Transverse colon (tissue), 4 donors: ENCODE results near the gene TSC22D3. TPM values are rescaled to one million over a fixed set of nuclear protein-coding genes. Genes with fewer than 3 reads are reported as not detected.
"Not testable (repeated sequence)": the region's sequence is repeated elsewhere in the genome, so short reads cannot be mapped to it uniquely, and the experiment has no call there.

Experiments used
- DNase-seq: peaks from one replicate; pipeline ENCODE4 v3.0.0-alpha.2; 2019
- H3K27ac ChIP-seq, 4 donors: fragments of 200-600 bp; sonication (generic); 2 replicates each; pipeline ENCODE4 v1.5.1; 2016 to 2018; ENCODE audit warnings: inconsistent platforms in 4 of 4
- H3K27me3 ChIP-seq: fragments of 200-600 bp; sonication (generic); 2 replicates; pipeline ENCODE4 v1.5.1; 2017; ENCODE audit warnings: inconsistent platforms
- H3K36me3 ChIP-seq, 4 donors: fragments of 200-600 bp; sonication (generic); 2 replicates each; pipeline ENCODE4 v1.5.1; 2017 to 2019; ENCODE audit warnings: inconsistent platforms in 4 of 4
- H3K4me1 ChIP-seq, 4 donors: fragments of 200-600 bp; sonication (generic); 2 replicates each; pipeline ENCODE4 v1.5.1; 2017 to 2020; ENCODE audit warnings: inconsistent platforms in 4 of 4
- H3K4me3 ChIP-seq, 4 donors: fragments of 200-600 bp; sonication (generic); 1 replicate in 1 of 4; 2 replicates in 3 of 4; pipeline versions ENCODE4 v1.5.1 to v1.6.1; 2017 to 2019; ENCODE audit warnings: inconsistent platforms in 4 of 4
- H3K9me3 ChIP-seq, 2 donors: fragments of 200-600 bp; sonication (generic); 2 replicates each; pipeline ENCODE4 v1.5.1; 2017 to 2019; ENCODE audit warnings: inconsistent platforms in 2 of 2
- EP300 ChIP-seq: sonication (generic); formaldehyde crosslinking; IDR thresholded peaks from one replicate; pipeline ENCODE4 v1.6.1; 2017; ENCODE audit warnings: antibody characterized with exemption, low read depth
- POLR2A ChIP-seq: fragments of 450-650 bp; IDR thresholded peaks from one replicate; pipeline ENCODE4 v1.6.1; 2016; ENCODE audit warnings: antibody characterized with exemption, mild to moderate bottlenecking, moderate library complexity
- POLR2AphosphoS5 ChIP-seq, 3 donors: sonication (generic); formaldehyde crosslinking; IDR thresholded peaks; one replicate each; pipeline ENCODE4 v1.6.1; 2016; ENCODE audit warnings: antibody characterized with exemption in 3 of 3
- WGBS, 2 donors: methylation state at CpG; one replicate each; pipeline ENCODE4 v1.1.5; 2018; ENCODE audit warnings: low coverage in 1 of 2; 5-methylcytosine and 5-hydroxymethylcytosine counted together
- in situ Hi-C, 4 donors: fragments of 200-750 bp; cut with MboI; loops; one replicate each; pipeline versions ENCODE4 v1.15.0 to v1.15.1; 2017; ENCODE audit warnings: low sequenced_read_pairs in 3 of 4, low pct_ligation_motif_present in 1 of 4, low pct_unique_long_range_greater_than_20kb in 1 of 4
- intact Hi-C: fragments of 100-400 bp; cut with DNase I; formaldehyde crosslinking; loops from one replicate; pipeline ENCODE4 v1.15.1; 2023; ENCODE audit warnings: low total_unique reads
- total RNA-seq, 4 donors: library from RNA; depleted of rRNA; stranded (reverse); fragments of >200 nt; gene quantifications; one replicate each; pipeline ENCODE4 v1.1.0, GENCODE V29; 2016
- TF ChIP-seq, protein P1 (sequence below), 5 experiments: fragments of 200-600 bp in 3 of 5; fragments of 450-650 bp in 2 of 5; sonication (generic) in 3 of 5; IDR thresholded peaks; 1 replicate in 2 of 5; 2 replicates in 3 of 5; pipeline ENCODE4 v1.5.1; 2016 to 2017; ENCODE audit warnings: antibody characterized with exemption in 5 of 5, inconsistent platforms in 3 of 5, mild to moderate bottlenecking in 2 of 5, moderate library complexity in 1 of 5

The TSC22D3 gene
- total RNA-seq, 4 donors from 2014 or later: 146 to 349 (median 202) TPM

DNA sequence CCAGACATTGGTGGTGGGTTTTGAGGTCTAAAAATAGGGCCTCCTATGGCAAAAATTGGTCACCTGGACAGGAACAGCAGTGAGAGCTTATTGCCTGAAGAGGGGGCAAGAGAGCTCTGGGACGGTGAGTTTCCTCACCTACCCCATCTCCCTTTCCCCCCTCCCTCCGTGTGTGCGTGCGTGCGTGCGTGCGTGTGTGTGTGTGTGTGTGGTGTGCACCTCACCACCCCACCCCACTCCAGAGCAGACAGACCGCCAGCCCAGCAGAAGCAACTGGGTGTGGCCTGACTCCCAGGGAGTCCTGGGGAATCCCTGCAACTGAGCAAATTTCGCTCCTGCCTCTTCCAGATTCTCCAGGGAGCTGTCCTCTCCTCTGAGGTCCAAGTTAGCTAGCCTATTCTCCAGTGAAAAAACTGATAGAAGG lies 102.6 kb downstream of the TSC22D3 start:
- intact Hi-C loops: loop anchor here (2.0 kb wide), 1 partner anchor 104 kb away; the partner anchor contains the start of gene NCBP2L
- in situ Hi-C loops: loop anchor here in 2 of 4 donors (25.0 kb wide), 2 partner anchors 89 to 214 kb away; no protein-coding TSS in a partner anchor

DNA sequence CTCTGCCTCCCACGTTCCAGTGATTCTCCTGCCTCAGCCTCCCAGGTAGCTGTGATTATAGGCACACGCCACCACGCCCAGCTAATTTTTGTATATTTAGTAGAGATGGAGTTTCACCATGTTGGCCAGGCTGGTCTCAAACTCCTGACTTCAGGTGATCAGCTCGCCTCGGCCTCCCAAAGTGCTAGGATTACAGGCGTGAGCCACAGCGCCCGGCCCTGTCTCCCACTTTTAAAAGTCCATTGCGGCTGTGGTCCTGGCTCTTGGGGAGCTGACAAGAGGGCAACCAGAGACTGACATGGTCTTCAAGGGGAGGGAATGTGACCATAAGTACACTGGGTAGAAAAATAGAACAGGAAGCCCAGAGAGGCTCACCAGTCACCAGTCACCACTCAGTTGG lies 104.3 kb downstream of the TSC22D3 start:
- H3K4me3 ChIP-seq, H3K9me3 ChIP-seq, H3K27me3 ChIP-seq, DNase-seq, H3K27ac ChIP-seq, intact Hi-C loops, H3K36me3 ChIP-seq: not testable (repeated sequence)
- 86% methylated on average over 9 of the region's 9 CpGs; no CpG with 5 or more reads in 1 of the 2 donors for WGBS, 2 donors
- in situ Hi-C loops: loop anchor here in 2 of 4 donors (25.0 kb wide), 2 partner anchors 91 to 216 kb away; no protein-coding TSS in a partner anchor
- H3K4me1 ChIP-seq: peaks cover 4 to 16% (median 8%) of the 10 kb centered on the region in 4 donors

More for the DNA sequence above, 102.6 kb downstream of the TSC22D3 start:
- Histone ChIP-seq H3K4me1 (peaks cover 4 to 24% (median 11%) of the 10 kb centered on the region in 4 donors), H3K9me3 (no peaks in the 10 kb centered on the region), H3K36me3 (no peaks in the 10 kb centered on the region), H3K4me3 (no peak overlapping the region), H3K27ac (peak overlapping the region; percentile 88 to 96 (median 92)), H3K27me3 (no peaks in the 10 kb centered on the region)
- peak; percentile 87 for DNase-seq
- TF ChIP-seq POLR2A (peak; percentile 34), POLR2AphosphoS5 (IDR thresholded peaks at IDR 0.05) (peak; percentile 38 to 63 (median 47)), EP300 (no peak)
- TF ChIP-seq, protein P1, sequence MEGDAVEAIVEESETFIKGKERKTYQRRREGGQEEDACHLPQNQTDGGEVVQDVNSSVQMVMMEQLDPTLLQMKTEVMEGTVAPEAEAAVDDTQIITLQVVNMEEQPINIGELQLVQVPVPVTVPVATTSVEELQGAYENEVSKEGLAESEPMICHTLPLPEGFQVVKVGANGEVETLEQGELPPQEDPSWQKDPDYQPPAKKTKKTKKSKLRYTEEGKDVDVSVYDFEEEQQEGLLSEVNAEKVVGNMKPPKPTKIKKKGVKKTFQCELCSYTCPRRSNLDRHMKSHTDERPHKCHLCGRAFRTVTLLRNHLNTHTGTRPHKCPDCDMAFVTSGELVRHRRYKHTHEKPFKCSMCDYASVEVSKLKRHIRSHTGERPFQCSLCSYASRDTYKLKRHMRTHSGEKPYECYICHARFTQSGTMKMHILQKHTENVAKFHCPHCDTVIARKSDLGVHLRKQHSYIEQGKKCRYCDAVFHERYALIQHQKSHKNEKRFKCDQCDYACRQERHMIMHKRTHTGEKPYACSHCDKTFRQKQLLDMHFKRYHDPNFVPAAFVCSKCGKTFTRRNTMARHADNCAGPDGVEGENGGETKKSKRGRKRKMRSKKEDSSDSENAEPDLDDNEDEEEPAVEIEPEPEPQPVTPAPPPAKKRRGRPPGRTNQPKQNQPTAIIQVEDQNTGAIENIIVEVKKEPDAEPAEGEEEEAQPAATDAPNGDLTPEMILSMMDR (IDR thresholded peaks at IDR 0.05): peak; percentile 60 to 85 (median 66)
- 14% methylated on average over 9 of the region's 9 CpGs; no CpG with 5 or more reads in 1 of the 2 donors for WGBS, 2 donors

DNA sequence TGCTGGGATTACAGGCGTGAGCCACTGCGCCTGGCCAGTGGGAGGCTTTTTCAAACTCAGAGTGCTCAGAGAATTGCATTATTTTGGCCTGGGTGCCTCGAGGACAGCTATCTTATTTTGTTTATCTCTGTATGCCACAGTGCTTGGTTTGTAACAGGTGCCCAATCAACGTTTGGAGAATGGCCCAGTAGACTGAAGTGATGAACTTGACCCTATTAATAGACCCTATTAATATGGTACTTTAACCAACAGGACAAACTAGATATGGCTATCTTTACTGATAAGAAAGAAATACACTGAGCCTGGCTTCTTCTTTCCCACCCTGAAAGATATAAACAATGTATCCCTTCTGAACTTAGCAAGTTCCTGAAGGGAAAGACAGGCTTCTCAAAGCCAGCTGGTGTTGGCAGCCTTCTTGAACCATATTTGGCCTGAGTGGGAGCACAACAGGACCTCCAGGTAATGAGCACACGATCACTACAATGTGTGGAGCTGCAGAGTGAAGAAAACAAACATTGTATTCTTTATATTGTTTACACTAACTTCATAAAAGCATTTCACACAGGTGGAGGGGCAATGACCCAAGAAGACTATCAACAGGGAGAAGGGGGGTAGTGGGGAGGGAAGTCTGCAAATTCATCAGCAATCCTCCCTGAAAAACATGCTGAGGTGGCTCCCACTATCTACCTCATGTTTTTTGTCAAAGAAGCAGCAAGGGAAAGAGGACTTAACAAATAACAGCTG lies 105.5 kb downstream of the TSC22D3 start:
- TF ChIP-seq POLR2AphosphoS5 (IDR thresholded peaks at IDR 0.05): no peak
- TF ChIP-seq EP300: no peak
- TF ChIP-seq POLR2A: no peak
- TF ChIP-seq, protein P1 (IDR thresholded peaks at IDR 0.05): no peak
- Histone ChIP-seq H3K27ac (no peak overlapping the region), H3K4me1 (peaks cover 3 to 12% (median 8%) of the 10 kb centered on the region in 4 donors), H3K9me3 (no peaks in the 10 kb centered on the region), H3K27me3 (no peaks in the 10 kb centered on the region), H3K4me3 (no peak overlapping the region), H3K36me3 (no peaks in the 10 kb centered on the region)
- intact Hi-C loops (no loop called here), in situ Hi-C loops (loop anchor here in 3 of 4 donors (10.0 to 25.0 kb wide), 3 partner anchors 92 to 217 kb away; partner anchors contain the start of genes NCBP2L (in 2 of the 3) and TSC22D3 (in 2 of the 3))
- 42% methylated on average over 5 of the region's 5 CpGs; no CpG with 5 or more reads in 1 of the 2 donors for WGBS, 2 donors
- no peak for DNase-seq

- Histone ChIP-seq H3K9me3 (no peaks in the 10 kb centered on the region), H3K4me3 (no peak overlapping the region), H3K27me3 (no peaks in the 10 kb centered on the region), H3K27ac (no peak overlapping the region), H3K36me3 (no peaks in the 10 kb centered on the region), H3K4me1 (peaks cover 0 to 12% (median 8%) of the 10 kb centered on the region in 4 donors)
- no peak for DNase-seq
- TF ChIP-seq POLR2AphosphoS5 (IDR thresholded peaks at IDR 0.05) (no peak), EP300 (no peak), POLR2A (no peak)
- TF ChIP-seq, protein P1 (IDR thresholded peaks at IDR 0.05): no peak
- intact Hi-C loops: no loop called here
- in situ Hi-C loops: loop anchor here in 3 of 4 donors (10.0 to 25.0 kb wide), 3 partner anchors 93 to 218 kb away; partner anchors contain the start of genes NCBP2L (in 2 of the 3) and TSC22D3 (in 2 of the 3)
- WGBS, 2 donors: 63% methylated on average over 4 of the region's 4 CpGs; no CpG with 5 or more reads in 1 of the 2 donors
Observed at GRCh38 chrX:107669261-107669660, 106.3 kb downstream of the TSC22D3 start.

DNA sequence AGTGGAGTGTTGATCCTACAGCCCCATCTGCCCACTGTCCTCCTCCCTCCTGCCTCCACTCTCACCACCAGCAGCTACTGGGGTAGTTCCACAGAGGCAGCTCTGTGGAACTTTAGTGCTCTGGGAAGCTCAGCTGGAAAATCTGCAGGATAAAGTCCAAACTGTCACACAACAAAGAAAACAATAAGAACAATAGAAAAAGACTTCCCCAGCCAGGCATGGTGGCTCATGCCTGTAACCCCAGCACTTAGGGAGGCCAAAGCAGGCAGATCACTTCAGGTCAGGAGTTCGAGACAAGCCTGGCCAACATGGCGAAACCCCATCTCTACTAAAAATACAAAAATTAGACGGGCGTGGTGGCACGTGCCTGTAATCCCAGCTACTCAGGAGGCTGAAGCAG lies 106.9 kb downstream of the TSC22D3 start:
- DNase-seq, intact Hi-C loops: not testable (repeated sequence)
- in situ Hi-C loops: loop anchor here in 3 of 4 donors (10.0 to 25.0 kb wide), 3 partner anchors 94 to 219 kb away; partner anchors contain the start of genes NCBP2L (in 2 of the 3) and TSC22D3 (in 2 of the 3)

More for the DNA sequence above, 106.9 kb downstream of the TSC22D3 start:
- not testable (repeated sequence) for H3K9me3 ChIP-seq, H3K4me3 ChIP-seq, H3K36me3 ChIP-seq, H3K27me3 ChIP-seq, H3K27ac ChIP-seq
- H3K4me1 ChIP-seq: peaks cover 0 to 10% (median 6%) of the 10 kb centered on the region in 4 donors
- WGBS, 2 donors: 66% methylated on average over 5 of the region's 5 CpGs; no CpG with 5 or more reads in 1 of the 2 donors
